IMR-90 (cell line): ENCODE data around the gene EML1.

Source experiments
- BHLHE40 ChIP-seq: fragments of 150-350 bp; IDR thresholded peaks from 2 replicates; pipeline ENCODE4 v1.6.1; 2016; ENCODE audit warnings: mild to moderate bottlenecking, low read depth, low read length
- CEBPB ChIP-seq: IDR thresholded peaks from 2 replicates; pipeline ENCODE4 v1.6.1; 2012; ENCODE audit warnings: low read depth, low read length, improper control_type of control experiment
- FOS ChIP-seq: fragments of 150-350 bp; IDR thresholded peaks from 2 replicates; pipeline ENCODE4 v1.6.1; 2016; ENCODE audit warnings: low read depth, low read length
- POLR2A ChIP-seq: IDR thresholded peaks from 2 replicates; pipeline ENCODE4 v1.6.1; 2012; ENCODE audit warnings: mild to moderate bottlenecking, low read depth, low read length
- RAD21 ChIP-seq: IDR thresholded peaks from 2 replicates; pipeline ENCODE4 v1.6.1; 2012; ENCODE audit warnings: low read length, improper control_type of control experiment
- RFX5 ChIP-seq: IDR thresholded peaks from 2 replicates; pipeline ENCODE4 v1.8.0; 2012; ENCODE audit warnings: low read depth, mild to moderate bottlenecking, low read length, moderate library complexity
- TF ChIP-seq, protein P1 (sequence below): conservative IDR thresholded peaks from 2 replicates; pipeline ENCODE4 v1.5.1; 2012; ENCODE audit warnings: mild to moderate bottlenecking, low read depth, low read length, improper control_type of control experiment

DNA sequence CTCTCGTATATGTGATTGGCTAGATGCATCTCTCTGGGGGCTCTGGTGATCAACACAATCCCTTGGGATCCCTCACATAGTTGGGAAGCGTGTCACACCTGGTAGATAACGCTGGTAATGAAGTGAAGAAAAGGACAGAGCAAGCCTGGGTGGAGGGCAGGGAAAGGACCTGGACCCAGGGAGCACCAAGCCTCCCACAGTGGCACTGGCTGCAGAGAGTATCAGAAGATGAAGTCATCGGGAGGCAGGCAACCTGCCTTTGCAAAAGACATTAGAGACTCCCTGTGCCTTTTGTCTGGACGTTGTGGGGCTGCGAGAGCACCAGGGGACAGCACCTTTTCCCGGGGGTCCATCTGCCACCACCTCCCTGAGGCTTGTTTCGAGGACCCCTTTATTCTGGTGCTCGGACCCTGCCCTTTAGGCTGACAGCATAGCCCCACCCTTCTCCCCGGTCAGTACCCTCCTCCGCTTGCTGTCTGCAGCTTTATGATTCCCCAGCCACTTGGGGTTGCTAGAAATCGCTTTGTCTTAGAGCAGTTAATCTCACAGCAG is 116.4 kb downstream of the EML1 start:
- TF ChIP-seq POLR2A (no peak), CEBPB (no peak), RAD21 (no peak), BHLHE40 (no peak), RFX5 (no peak), FOS (no peak)
- TF ChIP-seq, protein P1, sequence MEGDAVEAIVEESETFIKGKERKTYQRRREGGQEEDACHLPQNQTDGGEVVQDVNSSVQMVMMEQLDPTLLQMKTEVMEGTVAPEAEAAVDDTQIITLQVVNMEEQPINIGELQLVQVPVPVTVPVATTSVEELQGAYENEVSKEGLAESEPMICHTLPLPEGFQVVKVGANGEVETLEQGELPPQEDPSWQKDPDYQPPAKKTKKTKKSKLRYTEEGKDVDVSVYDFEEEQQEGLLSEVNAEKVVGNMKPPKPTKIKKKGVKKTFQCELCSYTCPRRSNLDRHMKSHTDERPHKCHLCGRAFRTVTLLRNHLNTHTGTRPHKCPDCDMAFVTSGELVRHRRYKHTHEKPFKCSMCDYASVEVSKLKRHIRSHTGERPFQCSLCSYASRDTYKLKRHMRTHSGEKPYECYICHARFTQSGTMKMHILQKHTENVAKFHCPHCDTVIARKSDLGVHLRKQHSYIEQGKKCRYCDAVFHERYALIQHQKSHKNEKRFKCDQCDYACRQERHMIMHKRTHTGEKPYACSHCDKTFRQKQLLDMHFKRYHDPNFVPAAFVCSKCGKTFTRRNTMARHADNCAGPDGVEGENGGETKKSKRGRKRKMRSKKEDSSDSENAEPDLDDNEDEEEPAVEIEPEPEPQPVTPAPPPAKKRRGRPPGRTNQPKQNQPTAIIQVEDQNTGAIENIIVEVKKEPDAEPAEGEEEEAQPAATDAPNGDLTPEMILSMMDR = no peak
